Superior temporal gyrus (tissue), 1 donor: ENCODE results near the gene LCP2.
A peak's percentile ranks its signal among the peaks of the same experiment; 100 is the strongest.

Experiments used
- DNase-seq: peaks from one replicate; pipeline ENCODE4 v3.0.0-alpha.2; 2016; ENCODE audit errors: extremely low spot score

LCP2 gene

DNA sequence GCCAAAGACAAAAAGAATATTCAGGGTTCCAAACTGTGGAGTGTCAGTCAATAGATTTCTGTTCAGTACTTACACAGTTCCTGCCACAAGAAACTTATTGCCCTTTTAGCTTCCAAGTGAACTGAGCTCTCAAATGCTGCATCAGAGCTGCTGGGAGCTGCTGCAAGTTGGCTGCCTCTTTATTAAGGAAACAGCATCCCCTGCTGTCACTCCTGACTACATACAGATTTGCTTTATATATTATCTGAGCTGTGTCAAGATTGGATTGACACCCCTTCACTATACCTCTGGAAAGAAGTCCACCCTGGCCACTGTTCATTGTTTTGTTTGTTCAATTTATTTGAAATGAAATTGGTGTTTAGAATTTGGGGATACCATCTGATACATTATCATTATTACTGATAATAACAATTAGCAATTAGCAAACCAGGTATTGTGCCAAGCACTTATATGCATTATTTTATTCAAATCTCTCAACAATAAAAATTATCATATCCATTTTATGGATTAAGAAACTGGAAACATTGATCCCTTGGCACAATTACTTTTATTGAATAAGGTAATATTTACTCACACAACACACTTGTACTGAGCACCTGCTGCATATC is 81.2 kb downstream of the LCP2 start:
- peak; percentile 71 for DNase-seq

DNA sequence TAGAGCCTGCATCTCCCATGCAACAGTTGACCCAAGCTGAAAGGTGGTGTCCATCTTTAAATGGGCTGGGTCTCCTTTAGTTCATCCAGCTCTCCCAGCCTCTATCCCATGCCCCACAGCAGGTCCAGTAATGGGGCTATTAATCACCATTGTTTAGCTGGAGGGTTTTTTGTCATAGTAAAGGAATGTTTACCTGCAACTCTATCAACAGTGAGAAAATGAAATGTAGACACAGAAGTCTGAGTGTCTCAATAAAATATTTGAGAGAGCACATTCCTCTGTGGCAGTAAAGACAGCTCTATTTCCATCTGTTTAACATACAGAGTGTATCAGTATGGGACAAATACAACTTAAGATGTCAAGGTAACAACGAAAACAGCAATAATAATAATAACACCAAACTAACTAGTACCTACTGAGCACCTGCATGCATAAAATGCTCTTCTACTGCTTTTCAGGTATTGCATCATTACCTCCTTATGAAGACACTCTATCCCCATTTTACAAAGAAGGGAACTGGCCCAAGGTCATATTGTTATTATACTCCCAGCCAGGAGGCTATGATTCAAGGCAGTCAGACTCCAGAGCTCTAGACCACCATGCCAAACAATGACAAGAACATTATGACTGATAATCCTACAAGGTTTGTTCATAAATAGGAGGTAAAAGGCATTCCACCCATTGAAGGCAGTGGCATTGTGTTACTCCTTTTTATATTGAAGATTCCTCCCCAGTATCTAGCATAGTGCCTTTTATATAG is 85.8 kb downstream of the LCP2 start:
- no peak for DNase-seq

DNA sequence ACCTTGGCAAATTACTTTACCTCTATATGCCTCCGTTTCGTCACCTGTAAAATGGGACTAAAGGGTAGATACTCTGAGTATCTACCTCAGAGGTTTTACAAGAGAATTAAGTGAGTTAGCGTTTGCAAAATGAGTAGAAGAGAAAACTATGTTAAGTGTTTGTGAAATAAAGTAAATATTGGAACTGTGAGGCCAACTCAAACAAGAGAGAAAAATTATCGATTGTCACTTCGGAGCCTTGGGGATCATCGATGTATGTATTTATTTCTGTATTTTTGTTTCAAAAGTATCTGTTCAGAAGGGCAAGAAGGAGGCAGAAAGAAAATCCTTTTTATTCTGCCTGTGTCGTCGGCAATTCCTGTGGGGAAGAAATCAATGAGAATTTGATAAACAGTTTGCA is 90.6 kb downstream of the LCP2 start:
- no peak for DNase-seq

- DNase-seq, result no peak
These were observed 91.4 kb downstream of the LCP2 start for GRCh38 chr5:170206216-170206615.

DNA sequence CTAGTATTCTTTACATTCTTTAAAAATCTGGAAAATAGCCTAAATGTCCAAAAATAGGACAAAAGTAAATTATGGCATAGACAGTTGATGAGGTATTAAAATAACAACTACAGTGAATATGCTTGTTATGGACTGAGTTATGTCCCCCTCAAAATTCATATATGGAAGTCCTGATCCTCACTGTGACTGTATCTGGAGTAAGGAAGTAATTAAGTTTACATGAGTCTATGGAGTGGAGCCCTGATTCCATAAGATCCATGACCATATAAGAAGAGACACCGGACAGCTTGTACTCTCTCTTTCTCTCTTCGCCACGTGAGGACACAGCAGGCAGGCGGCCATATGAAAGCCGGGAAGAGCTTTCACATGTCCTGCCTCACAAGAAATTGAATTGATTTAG is 93.4 kb downstream of the LCP2 start:
- no peak for DNase-seq

DNA sequence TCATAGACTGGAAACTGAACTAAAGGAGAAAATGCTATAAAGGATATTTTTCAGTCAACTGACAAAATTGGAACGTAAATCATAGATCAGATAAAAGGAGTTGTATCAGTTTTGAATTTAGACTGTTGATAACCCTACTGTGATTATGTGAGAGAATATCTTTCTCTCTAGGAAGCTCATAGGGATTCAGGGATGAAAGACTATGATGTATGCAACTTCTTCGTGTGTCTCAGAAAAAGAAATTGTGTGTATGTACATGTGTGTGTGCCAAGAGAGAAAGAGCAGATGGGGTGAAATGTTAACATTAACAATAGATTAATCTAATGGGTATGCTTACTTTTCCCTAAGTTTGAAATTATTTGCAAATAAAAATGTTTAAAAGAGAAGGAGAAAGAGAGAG is 95.5 kb downstream of the LCP2 start:
- DNase-seq, result no peak

GRCh38 chr5:170201311-170201710 is 96.3 kb downstream of the LCP2 start:
- no peak for DNase-seq

- DNase-seq, result no peak
These were observed 96.7 kb downstream of the LCP2 start for GRCh38 chr5:170200876-170201275.
